CD4-positive, alpha-beta memory T cell (primary cell): ENCODE measurements around the gene ASTN2. TPM values are rescaled to one million over a fixed set of nuclear protein-coding genes. Genes with fewer than 3 reads are reported as not detected.
"Not testable (repeated sequence)": the region's sequence is repeated elsewhere in the genome, so short reads cannot be mapped to it uniquely, and the experiment has no call there.

Source experiments
- CTCF ChIA-PET: fragments of 350-600 bp; sonication (Branson Sonifier 250); formaldehyde crosslinking; loops from one replicate; lab custom pipeline; 2021; ENCODE audit warnings: inconsistent platforms; ENCODE audit not compliant: partially characterized antibody; lab: Charles Lee
- POLR2A ChIA-PET: fragments of 350-600 bp; sonication (Branson Sonifier 250); formaldehyde crosslinking; loops from one replicate; lab custom pipeline; 2021; ENCODE audit not compliant: partially characterized antibody; lab: Charles Lee
- DNase-seq, 5 donors: peaks; one replicate each; pipeline versions ENCODE4 v3.0.0 to v3.0.0-alpha.2; 2020 to 2022; ENCODE audit warnings: mixed read lengths in 1 of 5
- H3K27ac ChIP-seq: one replicate; pipeline ENCODE4 v1.7.0; 2013; ENCODE audit warnings: low read depth, low read length
- H3K27me3 ChIP-seq: 2 replicates; pipeline ENCODE4 v1.7.0; 2013; ENCODE audit warnings: mild to moderate bottlenecking, low read length, moderate library complexity; ENCODE audit not compliant: insufficient read depth
- H3K36me3 ChIP-seq: 2 replicates; pipeline ENCODE4 v1.7.0; 2013; ENCODE audit warnings: mild to moderate bottlenecking, low read length, moderate library complexity; ENCODE audit not compliant: insufficient read depth
- H3K4me1 ChIP-seq: 2 replicates; pipeline ENCODE4 v1.7.0; 2013; ENCODE audit warnings: mild to moderate bottlenecking, low read length, moderate library complexity; ENCODE audit not compliant: insufficient read depth
- H3K4me3 ChIP-seq, 2 donors: one replicate each; pipeline ENCODE4 v1.7.0; 2013; ENCODE audit warnings: low read length in 2 of 2, mild to moderate bottlenecking in 1 of 2
- H3K9me3 ChIP-seq, 2 donors: one replicate each; pipeline ENCODE4 v1.7.0; 2013; ENCODE audit warnings: low read length in 2 of 2, control low read depth in 1 of 2; ENCODE audit not compliant: control insufficient read depth in 1 of 2
- H3K27ac Mint-ChIP-seq, 7 donors: one replicate each; pipeline ENCODE4 v1.8.0; 2020 to 2021; ENCODE audit warnings: mixed read lengths in 7 of 7, mild to moderate bottlenecking in 6 of 7, inconsistent platforms in 3 of 7, moderate library complexity in 3 of 7
- H3K27me3 Mint-ChIP-seq, 2 donors: one replicate each; pipeline ENCODE4 v1.8.0; 2020 to 2021; ENCODE audit warnings: mixed read lengths in 2 of 2
- H3K36me3 Mint-ChIP-seq, 2 donors: one replicate each; pipeline ENCODE4 v1.8.0; 2020 to 2021; ENCODE audit warnings: mixed read lengths in 2 of 2, inconsistent platforms in 1 of 2, mild to moderate bottlenecking in 1 of 2
- H3K4me1 Mint-ChIP-seq, 4 donors: one replicate each; pipeline ENCODE4 v1.8.0; 2020 to 2021; ENCODE audit warnings: mixed read lengths in 4 of 4, mild to moderate bottlenecking in 1 of 4
- H3K4me3 Mint-ChIP-seq, 8 donors: one replicate each; pipeline ENCODE4 v1.8.0; 2020 to 2021; ENCODE audit warnings: mixed read lengths in 8 of 8, mild to moderate bottlenecking in 7 of 8, moderate library complexity in 6 of 8, inconsistent platforms in 3 of 8
- H3K9me3 Mint-ChIP-seq, 8 donors: one replicate each; pipeline ENCODE4 v1.8.0; 2020 to 2021; ENCODE audit warnings: mixed read lengths in 8 of 8, mild to moderate bottlenecking in 5 of 8, inconsistent platforms in 3 of 8, moderate library complexity in 1 of 8
- intact Hi-C: fragments of 100-400 bp; cut with micrococcal nuclease; formaldehyde crosslinking; loops from one replicate; pipeline ENCODE4 v1.15.1; 2023
- polyA plus RNA-seq, 2 donors: library from polyadenylated mRNA; unstranded; fragments of 300-500 nt; fragmentation: Illumina TruSeq; gene quantifications; one replicate each; pipeline ENCODE4 v1.2.3, GENCODE V29; 2021
- total RNA-seq, 2 experiments: library from RNA; stranded (reverse); gene quantifications; one replicate each; pipeline ENCODE4 v1.2.3, GENCODE V29; 2021

The ASTN2 gene
- total and polyA plus RNA-seq, 4 experiments from 2014 or later: 2.7 to 5.9 (median 4.8) TPM

- Histone ChIP-seq H3K27me3 (no peaks in the 10 kb centered on the region), H3K27ac (no peak overlapping the region), H3K9me3 (no peaks in the 10 kb centered on the region), H3K4me1 (peaks cover 56% of the 10 kb centered on the region), H3K36me3 (peaks cover 9% of the 10 kb centered on the region), H3K4me3 (no peak overlapping the region)
- no peaks in the 10 kb centered on the region for H3K9me3 Mint-ChIP-seq
- no peak overlapping the region for H3K4me3 Mint-ChIP-seq
- ChIA-PET CTCF (interaction anchor here (0.9 to 1.0 kb wide), 2 partner anchors 9 to 32 kb away, joined by 3 to 5 read pairs; no protein-coding TSS in a partner anchor), POLR2A (no interaction called here)
- H3K27me3 Mint-ChIP-seq: no peaks in the 10 kb centered on the region
- DNase-seq: no peak
- H3K27ac Mint-ChIP-seq: peak overlapping the region in 3 of 7 donors; percentile 2 to 58 (median 6)
- intact Hi-C loops: no loop called here
- peaks cover 60 to 78% (median 70%) of the 10 kb centered on the region in 4 donors for H3K4me1 Mint-ChIP-seq
- H3K36me3 Mint-ChIP-seq: peaks cover 21 to 22% of the 10 kb centered on the region in 2 donors
These were observed 721.6 kb downstream of the ASTN2 start for GRCh38 chr9:116693233-116693731.

- no peak overlapping the region for H3K4me3 ChIP-seq
- H3K9me3 Mint-ChIP-seq: no peaks in the 10 kb centered on the region
- ChIA-PET CTCF (interaction anchor here (1.0 kb wide), 1 partner anchor 8 kb away, joined by 3 read pairs; no protein-coding TSS in a partner anchor), POLR2A (no interaction called here)
- intact Hi-C loops: no loop called here
- no peak overlapping the region for H3K27ac ChIP-seq
- H3K4me1 ChIP-seq: peaks cover 62% of the 10 kb centered on the region
- no peaks in the 10 kb centered on the region for H3K27me3 Mint-ChIP-seq
- no peaks in the 10 kb centered on the region for H3K27me3 ChIP-seq
- H3K4me3 Mint-ChIP-seq: peak overlapping the region in 4 of 8 donors; percentile 51 to 74 (median 62)
- no peak for DNase-seq
- peak overlapping the region in 5 of 7 donors; percentile 2 to 84 (median 59) for H3K27ac Mint-ChIP-seq
- H3K9me3 ChIP-seq: no peaks in the 10 kb centered on the region
- H3K36me3 ChIP-seq: peaks cover 2% of the 10 kb centered on the region
- H3K36me3 Mint-ChIP-seq: peaks cover 14 to 15% of the 10 kb centered on the region in 2 donors
- H3K4me1 Mint-ChIP-seq: peaks cover 64 to 84% (median 76%) of the 10 kb centered on the region in 4 donors
These were observed 722.2 kb downstream of the ASTN2 start for GRCh38 chr9:116692616-116693015.

- Histone ChIP-seq H3K9me3 (no peaks in the 10 kb centered on the region), H3K27ac (no peak overlapping the region), H3K4me1 (peaks cover 66% of the 10 kb centered on the region), H3K36me3 (no peaks in the 10 kb centered on the region), H3K4me3 (no peak overlapping the region), H3K27me3 (no peaks in the 10 kb centered on the region)
- peaks cover 7 to 11% of the 10 kb centered on the region in 2 donors for H3K36me3 Mint-ChIP-seq
- H3K4me3 Mint-ChIP-seq: peak overlapping the region in 2 of 8 donors; percentile 17 to 18
- ChIA-PET CTCF (no interaction called here), POLR2A (no interaction called here)
- peaks cover 65 to 87% (median 79%) of the 10 kb centered on the region in 4 donors for H3K4me1 Mint-ChIP-seq
- intact Hi-C loops: no loop called here
- peak overlapping the region in 2 of 7 donors; percentile 49 to 69 for H3K27ac Mint-ChIP-seq
- no peaks in the 10 kb centered on the region for H3K27me3 Mint-ChIP-seq
- no peak for DNase-seq
- no peaks in the 10 kb centered on the region for H3K9me3 Mint-ChIP-seq
These were observed 723.2 kb downstream of the ASTN2 start for GRCh38 chr9:116691607-116692006.

GRCh38 chr9:116690805-116691204 lies 724.1 kb downstream of the ASTN2 start:
- H3K27me3 ChIP-seq, DNase-seq, H3K4me3 ChIP-seq, H3K36me3 Mint-ChIP-seq, CTCF ChIA-PET, H3K27me3 Mint-ChIP-seq, H3K9me3 ChIP-seq, H3K27ac ChIP-seq, H3K9me3 Mint-ChIP-seq, H3K36me3 ChIP-seq, intact Hi-C loops: not testable (repeated sequence)
- Mint-ChIP-seq H3K4me1 (peaks cover 67 to 91% (median 80%) of the 10 kb centered on the region in 4 donors), H3K4me3 (peak overlapping the region in 1 of 8 donors; percentile 21), H3K27ac (peak overlapping the region in 1 of 7 donors; percentile 29)
- POLR2A ChIA-PET: interaction anchor here (2.1 kb wide), 1 partner anchor 10 kb away, joined by 6 read pairs; no protein-coding TSS in a partner anchor
- H3K4me1 ChIP-seq: peaks cover 74% of the 10 kb centered on the region

- Mint-ChIP-seq H3K9me3 (peaks cover 0 to 1% (median 0%) of the 10 kb centered on the region in 8 donors), H3K4me1 (peaks cover 64 to 89% (median 72%) of the 10 kb centered on the region in 4 donors), H3K4me3 (peak overlapping the region in 7 of 8 donors; percentile 41 to 98 (median 86)), H3K27me3 (no peaks in the 10 kb centered on the region), H3K36me3 (peaks cover 0 to 10% of the 10 kb centered on the region in 2 donors), H3K27ac (peak overlapping the region in 3 of 7 donors; percentile 1 to 42 (median 32))
- ChIA-PET CTCF (interaction anchor here (1.2 kb wide), 1 partner anchor 48 kb away, joined by 4 read pairs; no protein-coding TSS in a partner anchor), POLR2A (interaction anchor here (2.1 to 3.6 kb wide), 2 partner anchors 9 to 12 kb away, joined by 6 to 19 read pairs; no protein-coding TSS in a partner anchor)
- Histone ChIP-seq H3K9me3 (no peaks in the 10 kb centered on the region), H3K4me3 (no peak overlapping the region), H3K27ac (no peak overlapping the region), H3K4me1 (peaks cover 75% of the 10 kb centered on the region), H3K27me3 (no peaks in the 10 kb centered on the region), H3K36me3 (no peaks in the 10 kb centered on the region)
- intact Hi-C loops: no loop called here
- no peak for DNase-seq
These were observed 725.3 kb downstream of the ASTN2 start for GRCh38 chr9:116689486-116690032.

GRCh38 chr9:116688806-116689485 lies 725.9 kb downstream of the ASTN2 start:
- H3K27me3 Mint-ChIP-seq: no peaks in the 10 kb centered on the region
- H3K27ac Mint-ChIP-seq: peak overlapping the region in 3 of 7 donors; percentile 37 to 53 (median 43)
- peaks cover 0 to 9% of the 10 kb centered on the region in 2 donors for H3K36me3 Mint-ChIP-seq
- DNase-seq: no peak
- ChIA-PET POLR2A (interaction anchor here (2.1 to 3.6 kb wide), 2 partner anchors 9 to 12 kb away, joined by 6 to 19 read pairs; no protein-coding TSS in a partner anchor), CTCF (interaction anchor here (0.6 to 1.2 kb wide), 2 partner anchors 32 to 48 kb away, joined by 3 to 4 read pairs; no protein-coding TSS in a partner anchor)
- H3K4me1 ChIP-seq: peaks cover 74% of the 10 kb centered on the region
- H3K9me3 Mint-ChIP-seq: peaks cover 0 to 1% (median 0%) of the 10 kb centered on the region in 8 donors
- H3K27ac ChIP-seq: no peak overlapping the region
- H3K4me3 ChIP-seq: no peak overlapping the region
- peaks cover 63 to 87% (median 70%) of the 10 kb centered on the region in 4 donors for H3K4me1 Mint-ChIP-seq
- intact Hi-C loops: no loop called here
- no peaks in the 10 kb centered on the region for H3K9me3 ChIP-seq
- no peaks in the 10 kb centered on the region for H3K27me3 ChIP-seq
- H3K4me3 Mint-ChIP-seq: peak overlapping the region; percentile 86 to 98 (median 94)
- no peaks in the 10 kb centered on the region for H3K36me3 ChIP-seq
